ENCODE measurements around the gene DNER. TPM values are rescaled to one million over a fixed set of nuclear protein-coding genes. Genes with fewer than 3 reads are reported as not detected.

DNER gene
- total and polyA plus RNA-seq, 2 experiments from 2014 or later = 4.7 to 8.8 TPM

DNA sequence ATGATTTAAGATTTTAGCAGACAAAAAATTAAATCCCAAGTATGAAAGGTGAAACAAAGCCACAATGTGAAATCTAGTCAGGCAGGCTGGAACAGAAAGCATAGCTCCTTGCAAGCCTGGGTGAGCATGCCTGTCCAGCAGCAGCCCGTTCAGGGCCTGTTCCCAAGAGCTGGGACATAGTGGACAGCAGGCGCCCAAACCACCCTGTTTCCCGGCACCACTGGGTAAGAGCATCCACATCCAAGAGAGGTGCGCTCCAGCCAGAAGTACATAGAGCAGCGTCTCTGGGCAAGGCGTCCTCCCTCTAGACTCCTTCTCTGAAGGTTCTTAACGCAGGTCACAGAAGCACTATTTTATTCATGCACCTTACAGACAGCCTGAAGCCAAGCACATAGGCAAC is 80.8 kb downstream of the DNER start (continued):
- TF ChIP-seq, protein P1, sequence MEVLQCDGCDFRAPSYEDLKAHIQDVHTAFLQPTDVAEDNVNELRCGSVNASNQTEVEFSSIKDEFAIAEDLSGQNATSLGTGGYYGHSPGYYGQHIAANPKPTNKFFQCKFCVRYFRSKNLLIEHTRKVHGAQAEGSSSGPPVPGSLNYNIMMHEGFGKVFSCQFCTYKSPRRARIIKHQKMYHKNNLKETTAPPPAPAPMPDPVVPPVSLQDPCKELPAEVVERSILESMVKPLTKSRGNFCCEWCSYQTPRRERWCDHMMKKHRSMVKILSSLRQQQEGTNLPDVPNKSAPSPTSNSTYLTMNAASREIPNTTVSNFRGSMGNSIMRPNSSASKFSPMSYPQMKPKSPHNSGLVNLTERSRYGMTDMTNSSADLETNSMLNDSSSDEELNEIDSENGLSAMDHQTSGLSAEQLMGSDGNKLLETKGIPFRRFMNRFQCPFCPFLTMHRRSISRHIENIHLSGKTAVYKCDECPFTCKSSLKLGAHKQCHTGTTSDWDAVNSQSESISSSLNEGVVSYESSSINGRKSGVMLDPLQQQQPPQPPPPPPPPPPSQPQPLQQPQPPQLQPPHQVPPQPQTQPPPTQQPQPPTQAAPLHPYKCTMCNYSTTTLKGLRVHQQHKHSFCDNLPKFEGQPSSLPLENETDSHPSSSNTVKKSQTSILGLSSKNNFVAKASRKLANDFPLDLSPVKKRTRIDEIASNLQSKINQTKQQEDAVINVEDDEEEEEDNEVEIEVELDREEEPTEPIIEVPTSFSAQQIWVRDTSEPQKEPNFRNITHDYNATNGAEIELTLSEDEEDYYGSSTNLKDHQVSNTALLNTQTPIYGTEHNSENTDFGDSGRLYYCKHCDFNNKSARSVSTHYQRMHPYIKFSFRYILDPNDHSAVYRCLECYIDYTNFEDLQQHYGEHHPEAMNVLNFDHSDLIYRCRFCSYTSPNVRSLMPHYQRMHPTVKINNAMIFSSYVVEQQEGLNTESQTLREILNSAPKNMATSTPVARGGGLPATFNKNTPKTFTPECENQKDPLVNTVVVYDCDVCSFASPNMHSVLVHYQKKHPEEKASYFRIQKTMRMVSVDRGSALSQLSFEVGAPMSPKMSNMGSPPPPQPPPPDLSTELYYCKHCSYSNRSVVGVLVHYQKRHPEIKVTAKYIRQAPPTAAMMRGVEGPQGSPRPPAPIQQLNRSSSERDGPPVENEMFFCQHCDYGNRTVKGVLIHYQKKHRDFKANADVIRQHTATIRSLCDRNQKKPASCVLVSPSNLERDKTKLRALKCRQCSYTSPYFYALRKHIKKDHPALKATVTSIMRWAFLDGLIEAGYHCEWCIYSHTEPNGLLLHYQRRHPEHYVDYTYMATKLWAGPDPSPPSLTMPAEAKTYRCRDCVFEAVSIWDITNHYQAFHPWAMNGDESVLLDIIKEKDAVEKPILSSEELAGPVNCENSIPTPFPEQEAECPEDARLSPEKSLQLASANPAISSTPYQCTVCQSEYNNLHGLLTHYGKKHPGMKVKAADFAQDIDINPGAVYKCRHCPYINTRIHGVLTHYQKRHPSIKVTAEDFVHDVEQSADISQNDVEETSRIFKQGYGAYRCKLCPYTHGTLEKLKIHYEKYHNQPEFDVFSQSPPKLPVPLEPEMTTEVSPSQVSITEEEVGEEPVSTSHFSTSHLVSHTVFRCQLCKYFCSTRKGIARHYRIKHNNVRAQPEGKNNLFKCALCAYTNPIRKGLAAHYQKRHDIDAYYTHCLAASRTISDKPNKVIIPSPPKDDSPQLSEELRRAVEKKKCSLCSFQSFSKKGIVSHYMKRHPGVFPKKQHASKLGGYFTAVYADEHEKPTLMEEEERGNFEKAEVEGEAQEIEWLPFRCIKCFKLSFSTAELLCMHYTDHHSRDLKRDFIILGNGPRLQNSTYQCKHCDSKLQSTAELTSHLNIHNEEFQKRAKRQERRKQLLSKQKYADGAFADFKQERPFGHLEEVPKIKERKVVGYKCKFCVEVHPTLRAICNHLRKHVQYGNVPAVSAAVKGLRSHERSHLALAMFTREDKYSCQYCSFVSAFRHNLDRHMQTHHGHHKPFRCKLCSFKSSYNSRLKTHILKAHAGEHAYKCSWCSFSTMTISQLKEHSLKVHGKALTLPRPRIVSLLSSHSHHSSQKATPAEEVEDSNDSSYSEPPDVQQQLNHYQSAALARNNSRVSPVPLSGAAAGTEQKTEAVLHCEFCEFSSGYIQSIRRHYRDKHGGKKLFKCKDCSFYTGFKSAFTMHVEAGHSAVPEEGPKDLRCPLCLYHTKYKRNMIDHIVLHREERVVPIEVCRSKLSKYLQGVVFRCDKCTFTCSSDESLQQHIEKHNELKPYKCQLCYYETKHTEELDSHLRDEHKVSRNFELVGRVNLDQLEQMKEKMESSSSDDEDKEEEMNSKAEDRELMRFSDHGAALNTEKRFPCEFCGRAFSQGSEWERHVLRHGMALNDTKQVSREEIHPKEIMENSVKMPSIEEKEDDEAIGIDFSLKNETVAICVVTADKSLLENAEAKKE (CRISPR knock-in tag; IDR thresholded peaks at IDR 0.05) = no peak
- TF ChIP-seq JUNB (IDR thresholded peaks at IDR 0.05; ENCODE audit: unreplicated experiment) = no peak
- TF ChIP-seq, protein P2, sequence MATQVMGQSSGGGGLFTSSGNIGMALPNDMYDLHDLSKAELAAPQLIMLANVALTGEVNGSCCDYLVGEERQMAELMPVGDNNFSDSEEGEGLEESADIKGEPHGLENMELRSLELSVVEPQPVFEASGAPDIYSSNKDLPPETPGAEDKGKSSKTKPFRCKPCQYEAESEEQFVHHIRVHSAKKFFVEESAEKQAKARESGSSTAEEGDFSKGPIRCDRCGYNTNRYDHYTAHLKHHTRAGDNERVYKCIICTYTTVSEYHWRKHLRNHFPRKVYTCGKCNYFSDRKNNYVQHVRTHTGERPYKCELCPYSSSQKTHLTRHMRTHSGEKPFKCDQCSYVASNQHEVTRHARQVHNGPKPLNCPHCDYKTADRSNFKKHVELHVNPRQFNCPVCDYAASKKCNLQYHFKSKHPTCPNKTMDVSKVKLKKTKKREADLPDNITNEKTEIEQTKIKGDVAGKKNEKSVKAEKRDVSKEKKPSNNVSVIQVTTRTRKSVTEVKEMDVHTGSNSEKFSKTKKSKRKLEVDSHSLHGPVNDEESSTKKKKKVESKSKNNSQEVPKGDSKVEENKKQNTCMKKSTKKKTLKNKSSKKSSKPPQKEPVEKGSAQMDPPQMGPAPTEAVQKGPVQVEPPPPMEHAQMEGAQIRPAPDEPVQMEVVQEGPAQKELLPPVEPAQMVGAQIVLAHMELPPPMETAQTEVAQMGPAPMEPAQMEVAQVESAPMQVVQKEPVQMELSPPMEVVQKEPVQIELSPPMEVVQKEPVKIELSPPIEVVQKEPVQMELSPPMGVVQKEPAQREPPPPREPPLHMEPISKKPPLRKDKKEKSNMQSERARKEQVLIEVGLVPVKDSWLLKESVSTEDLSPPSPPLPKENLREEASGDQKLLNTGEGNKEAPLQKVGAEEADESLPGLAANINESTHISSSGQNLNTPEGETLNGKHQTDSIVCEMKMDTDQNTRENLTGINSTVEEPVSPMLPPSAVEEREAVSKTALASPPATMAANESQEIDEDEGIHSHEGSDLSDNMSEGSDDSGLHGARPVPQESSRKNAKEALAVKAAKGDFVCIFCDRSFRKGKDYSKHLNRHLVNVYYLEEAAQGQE (IDR thresholded peaks at IDR 0.05; ENCODE audit: unreplicated experiment) = no peak
- TF ChIP-seq, protein P3, sequence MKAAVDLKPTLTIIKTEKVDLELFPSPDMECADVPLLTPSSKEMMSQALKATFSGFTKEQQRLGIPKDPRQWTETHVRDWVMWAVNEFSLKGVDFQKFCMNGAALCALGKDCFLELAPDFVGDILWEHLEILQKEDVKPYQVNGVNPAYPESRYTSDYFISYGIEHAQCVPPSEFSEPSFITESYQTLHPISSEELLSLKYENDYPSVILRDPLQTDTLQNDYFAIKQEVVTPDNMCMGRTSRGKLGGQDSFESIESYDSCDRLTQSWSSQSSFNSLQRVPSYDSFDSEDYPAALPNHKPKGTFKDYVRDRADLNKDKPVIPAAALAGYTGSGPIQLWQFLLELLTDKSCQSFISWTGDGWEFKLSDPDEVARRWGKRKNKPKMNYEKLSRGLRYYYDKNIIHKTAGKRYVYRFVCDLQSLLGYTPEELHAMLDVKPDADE (IDR thresholded peaks at IDR 0.05) = no peak

All from GM23338 (cell line).